Colonic mucosa (tissue), 4 donors: Measurements from ENCODE around the gene HJURP. TPM values are rescaled to one million over a fixed set of nuclear protein-coding genes. Genes with fewer than 3 reads are reported as not detected.

Source experiments
- DNase-seq: peaks from one replicate; pipeline ENCODE4 v3.0.0-alpha.2; 2020
- H3K27ac ChIP-seq: fragments of 200-600 bp; one replicate; pipeline ENCODE4 v1.8.0; 2021
- H3K27me3 ChIP-seq: fragments of 200-600 bp; one replicate; pipeline ENCODE4 v1.8.0; 2021
- H3K36me3 ChIP-seq: fragments of 200-600 bp; one replicate; pipeline ENCODE4 v1.8.0; 2021
- H3K4me1 ChIP-seq: fragments of 200-600 bp; one replicate; pipeline ENCODE4 v1.8.0; 2021; ENCODE audit warnings: mild to moderate bottlenecking
- H3K4me3 ChIP-seq: fragments of 200-600 bp; one replicate; pipeline ENCODE4 v1.8.0; 2021
- H3K9ac ChIP-seq, 2 donors: one replicate each; pipeline ENCODE4 v1.7.0; 2013; ENCODE audit warnings: control low read depth in 2 of 2, low read depth in 2 of 2, low read length in 2 of 2
- H3K9me3 ChIP-seq: fragments of 200-600 bp; one replicate; pipeline ENCODE4 v1.8.0; 2021
- CTCF ChIP-seq: fragments of 200-600 bp; IDR thresholded peaks from one replicate; pipeline ENCODE4 v1.8.0; 2022; ENCODE audit warnings: antibody characterized with exemption, mild to moderate bottlenecking
- intact Hi-C: fragments of 100-400 bp; cut with DNase I; formaldehyde crosslinking; loops from one replicate; pipeline ENCODE4 v1.14.1; 2022
- total RNA-seq, 2 donors: library from RNA; stranded (reverse); fragmentation: NEBNext Ultra II Directional in 1 of 2; extraction: Animal tissue kit (Norgen Biotek cat#: 25700) in 1 of 2; gene quantifications; one replicate each; pipeline ENCODE4 v1.2.1, GENCODE V29; 2021
- donor health status: healthy.
- donor health status: DM: no; HTN: no; CAD: no.
- donor health status: DM: no; HTN: no; CAD: no.

Gene HJURP
- total RNA-seq, 2 donors from 2014 or later, result 8.9 to 40.8 TPM

GRCh38 chr2:233871432-233871831 is 17.1 kb upstream of the HJURP start:
- Histone ChIP-seq H3K27ac (no peak overlapping the region), H3K9ac (no peak overlapping the region), H3K9me3 (no peaks in the 10 kb centered on the region), H3K27me3 (no peaks in the 10 kb centered on the region), H3K4me1 (no peaks in the 10 kb centered on the region), H3K4me3 (no peak overlapping the region), H3K36me3 (no peaks in the 10 kb centered on the region)
- DNase-seq, result no peak
- TF ChIP-seq CTCF, result no peak
- intact Hi-C loops, result no loop called here

GRCh38 chr2:233867993-233868532 is 13.7 kb upstream of the HJURP start, which contains the start of gene MSL3B:
Gene MSL3B (minus strand): TSS chr2:233868386.
- Histone ChIP-seq H3K4me1 (no peaks in the 10 kb centered on the region), H3K9me3 (no peaks in the 10 kb centered on the region), H3K27me3 (no peaks in the 10 kb centered on the region), H3K4me3 (peak within 1 kb of the TSS; percentile 49), H3K9ac (peak within 1 kb of the TSS in 1 of 2 donors; percentile 61), H3K27ac (no peak within 1 kb of the TSS), H3K36me3 (no peaks in the 10 kb centered on the region)
- peak; percentile 49 for DNase-seq
- intact Hi-C loops, result no loop called here
- no peak for TF ChIP-seq CTCF

GRCh38 chr2:233866479-233866878 is 12.1 kb upstream of the HJURP start:
- Histone ChIP-seq H3K9me3 (no peaks in the 10 kb centered on the region), H3K4me3 (no peak overlapping the region), H3K9ac (no peak overlapping the region), H3K27me3 (no peaks in the 10 kb centered on the region), H3K4me1 (no peaks in the 10 kb centered on the region), H3K36me3 (no peaks in the 10 kb centered on the region), H3K27ac (no peak overlapping the region)
- intact Hi-C loops, result no loop called here
- no peak for DNase-seq
- TF ChIP-seq CTCF, result no peak

GRCh38 chr2:233865838-233866237 is 11.5 kb upstream of the HJURP start:
- H3K9me3 ChIP-seq, result no peaks in the 10 kb centered on the region
- H3K27me3 ChIP-seq, result no peaks in the 10 kb centered on the region
- H3K9ac ChIP-seq, result no peak overlapping the region
- no peak for DNase-seq
- intact Hi-C loops, result no loop called here
- no peak for TF ChIP-seq CTCF
- H3K4me1 ChIP-seq, result no peaks in the 10 kb centered on the region
- no peaks in the 10 kb centered on the region for H3K36me3 ChIP-seq
- no peak overlapping the region for H3K4me3 ChIP-seq
- H3K27ac ChIP-seq, result no peak overlapping the region

- H3K9me3 ChIP-seq, result no peaks in the 10 kb centered on the region
- no peak overlapping the region for H3K4me3 ChIP-seq
- no peak for TF ChIP-seq CTCF
- no peak overlapping the region for H3K27ac ChIP-seq
- no peaks in the 10 kb centered on the region for H3K4me1 ChIP-seq
- H3K36me3 ChIP-seq, result no peaks in the 10 kb centered on the region
- DNase-seq, result no peak
- intact Hi-C loops, result no loop called here
- no peak overlapping the region for H3K9ac ChIP-seq
- no peaks in the 10 kb centered on the region for H3K27me3 ChIP-seq
These were observed 8.0 kb upstream of the HJURP start for GRCh38 chr2:233862261-233862768.
